K562 (cell line): Measurements from ENCODE around the gene CDC27.

Source experiments
- ATF7 ChIP-seq: fragments of 450-650 bp; IDR thresholded peaks from 2 replicates; pipeline ENCODE4 v1.7.1; 2014; ENCODE audit warnings: mild to moderate bottlenecking, moderate library complexity
- GATAD2B ChIP-seq: fragments of 450-650 bp; IDR thresholded peaks from 2 replicates; pipeline ENCODE4 v1.6.1; 2017; ENCODE audit warnings: mild to moderate bottlenecking, borderline replicate concordance
- HNRNPUL1 ChIP-seq: fragments of 200-400 bp; formaldehyde crosslinking; IDR thresholded peaks from 2 replicates; pipeline ENCODE4 v1.6.1; 2017; ENCODE audit warnings: low read length
- RFX5 ChIP-seq: IDR thresholded peaks from 2 replicates; pipeline ENCODE4 v1.6.1; 2011; ENCODE audit warnings: low read depth, mild to moderate bottlenecking, improper control_type of control experiment, low read length
- SAFB2 ChIP-seq: fragments of 200-400 bp; formaldehyde crosslinking; IDR thresholded peaks from 2 replicates; pipeline ENCODE4 v1.6.1; 2018; ENCODE audit warnings: borderline replicate concordance, low read length, low read depth, moderate library complexity; ENCODE audit not compliant: severe bottlenecking
- SNIP1 ChIP-seq: fragments of 450-650 bp; IDR thresholded peaks from 2 replicates; pipeline ENCODE4 v1.7.1; 2017; ENCODE audit warnings: low read depth, mild to moderate bottlenecking
- ZNF143 ChIP-seq: sonication (generic); formaldehyde crosslinking; IDR thresholded peaks from 2 replicates; pipeline ENCODE4 v1.9.0; 2022; ENCODE audit warnings: mild to moderate bottlenecking, missing genetic modification reagents
- ZNF274 ChIP-seq: IDR thresholded peaks from 2 replicates; pipeline ENCODE4 v1.6.1; 2011; ENCODE audit warnings: low read depth, mild to moderate bottlenecking, low read length, moderate library complexity, borderline replicate concordance
- TF ChIP-seq, protein P1 (sequence below): sonication (generic); formaldehyde crosslinking; IDR thresholded peaks from 2 replicates; pipeline ENCODE4 v1.8.1; 2022; ENCODE audit warnings: missing genetic modification reagents
- TF ChIP-seq, protein P2 (sequence below), 3 experiments: IDR thresholded peaks in 2 of 3; conservative IDR thresholded peaks in 1 of 3; 2 replicates each; pipeline ENCODE4 v1.5.1; 2011 to 2012; ENCODE audit warnings: low read length in 3 of 3, mild to moderate bottlenecking in 3 of 3, control low read depth in 2 of 3, improper control_type of control experiment in 1 of 3, inconsistent platforms in 1 of 3, low read depth in 1 of 3, mixed read lengths in 1 of 3, moderate library complexity in 1 of 3; ENCODE audit not compliant: insufficient read depth in 2 of 3

DNA sequence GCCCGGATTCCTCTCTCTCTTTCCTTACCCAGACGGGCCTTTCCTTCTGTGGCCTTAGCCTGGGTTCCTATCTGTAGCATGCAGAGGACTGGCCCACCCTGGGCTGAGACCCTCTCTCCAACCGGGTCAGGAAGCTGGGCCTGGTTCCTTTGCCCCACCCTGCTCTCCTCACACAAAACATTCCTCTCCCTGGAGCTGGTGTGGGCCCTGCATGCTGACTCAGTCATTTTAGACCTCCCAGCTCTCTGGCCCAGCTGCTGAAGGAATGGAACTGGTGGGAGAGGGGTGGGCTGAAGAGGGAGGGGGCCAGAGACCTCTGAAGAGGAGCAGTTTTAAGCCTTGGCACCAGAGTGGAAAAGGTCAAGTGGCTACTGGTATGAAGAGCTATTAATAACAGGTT, 21.0 kb upstream of the CDC27 start:
- TF ChIP-seq SNIP1 = no peak
- TF ChIP-seq, protein P1, sequence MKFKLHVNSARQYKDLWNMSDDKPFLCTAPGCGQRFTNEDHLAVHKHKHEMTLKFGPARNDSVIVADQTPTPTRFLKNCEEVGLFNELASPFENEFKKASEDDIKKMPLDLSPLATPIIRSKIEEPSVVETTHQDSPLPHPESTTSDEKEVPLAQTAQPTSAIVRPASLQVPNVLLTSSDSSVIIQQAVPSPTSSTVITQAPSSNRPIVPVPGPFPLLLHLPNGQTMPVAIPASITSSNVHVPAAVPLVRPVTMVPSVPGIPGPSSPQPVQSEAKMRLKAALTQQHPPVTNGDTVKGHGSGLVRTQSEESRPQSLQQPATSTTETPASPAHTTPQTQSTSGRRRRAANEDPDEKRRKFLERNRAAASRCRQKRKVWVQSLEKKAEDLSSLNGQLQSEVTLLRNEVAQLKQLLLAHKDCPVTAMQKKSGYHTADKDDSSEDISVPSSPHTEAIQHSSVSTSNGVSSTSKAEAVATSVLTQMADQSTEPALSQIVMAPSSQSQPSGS = no peak
- no peak for TF ChIP-seq GATAD2B
- no peak for TF ChIP-seq ZNF143
- TF ChIP-seq ATF7 = no peak
- TF ChIP-seq, protein P2, sequence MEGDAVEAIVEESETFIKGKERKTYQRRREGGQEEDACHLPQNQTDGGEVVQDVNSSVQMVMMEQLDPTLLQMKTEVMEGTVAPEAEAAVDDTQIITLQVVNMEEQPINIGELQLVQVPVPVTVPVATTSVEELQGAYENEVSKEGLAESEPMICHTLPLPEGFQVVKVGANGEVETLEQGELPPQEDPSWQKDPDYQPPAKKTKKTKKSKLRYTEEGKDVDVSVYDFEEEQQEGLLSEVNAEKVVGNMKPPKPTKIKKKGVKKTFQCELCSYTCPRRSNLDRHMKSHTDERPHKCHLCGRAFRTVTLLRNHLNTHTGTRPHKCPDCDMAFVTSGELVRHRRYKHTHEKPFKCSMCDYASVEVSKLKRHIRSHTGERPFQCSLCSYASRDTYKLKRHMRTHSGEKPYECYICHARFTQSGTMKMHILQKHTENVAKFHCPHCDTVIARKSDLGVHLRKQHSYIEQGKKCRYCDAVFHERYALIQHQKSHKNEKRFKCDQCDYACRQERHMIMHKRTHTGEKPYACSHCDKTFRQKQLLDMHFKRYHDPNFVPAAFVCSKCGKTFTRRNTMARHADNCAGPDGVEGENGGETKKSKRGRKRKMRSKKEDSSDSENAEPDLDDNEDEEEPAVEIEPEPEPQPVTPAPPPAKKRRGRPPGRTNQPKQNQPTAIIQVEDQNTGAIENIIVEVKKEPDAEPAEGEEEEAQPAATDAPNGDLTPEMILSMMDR (IDR thresholded peaks at IDR 0.05 in 2 of 3, conservative IDR thresholded peaks at IDR 0.05 in 1 of 3; ENCODE audit: insufficient read depth in 2 of 3, low read depth in 1 of 3, low read length in 3 of 3) = no peak
- TF ChIP-seq ZNF274 = no peak
- no peak for TF ChIP-seq RFX5
- TF ChIP-seq SAFB2 = no peak
- TF ChIP-seq HNRNPUL1 = no peak
